ENCODE results near the gene ELF5. TPM values are rescaled to one million over a fixed set of nuclear protein-coding genes. Genes with fewer than 3 reads are reported as not detected.

ELF5 gene
- total and polyA plus RNA-seq, 5 experiments from 2014 or later = not detected

- no peak overlapping the region for H3K4me3 Mint-ChIP-seq
- H3K27ac Mint-ChIP-seq = no peak overlapping the region
- DNase-seq (no peak), ATAC-seq (no peak)
- POLR2A ChIA-PET = no interaction called here
- H3K4me1 Mint-ChIP-seq = no peaks in the 10 kb centered on the region
- peaks cover 15 to 33% (median 23%) of the 10 kb centered on the region in 5 donors for H3K27me3 Mint-ChIP-seq
- peaks cover 0 to 4% (median 0%) of the 10 kb centered on the region in 3 donors for H3K36me3 Mint-ChIP-seq
- peaks cover 0 to 24% (median 12%) of the 10 kb centered on the region in 9 donors for H3K9me3 Mint-ChIP-seq
These were observed 21.2 kb upstream of the ELF5 start for GRCh38 chr11:34534826-34535225.

GRCh38 chr11:34531663-34532062 lies 18.1 kb upstream of the ELF5 start:
- H3K4me3 Mint-ChIP-seq = no peak overlapping the region
- ATAC-seq = no peak
- H3K36me3 Mint-ChIP-seq = peaks cover 0 to 4% (median 0%) of the 10 kb centered on the region in 3 donors
- H3K27me3 Mint-ChIP-seq = peaks cover 18 to 27% (median 22%) of the 10 kb centered on the region in 5 donors
- H3K9me3 Mint-ChIP-seq = peaks cover 0 to 24% (median 12%) of the 10 kb centered on the region in 9 donors
- DNase-seq = no peak
- POLR2A ChIA-PET = no interaction called here
- H3K27ac Mint-ChIP-seq = no peak overlapping the region
- no peaks in the 10 kb centered on the region for H3K4me1 Mint-ChIP-seq

GRCh38 chr11:34530545-34531234 lies 17.1 kb upstream of the ELF5 start:
- POLR2A ChIA-PET = no interaction called here
- ATAC-seq = no peak

GRCh38 chr11:34529643-34530042 lies 16.0 kb upstream of the ELF5 start:
- DNase-seq (no peak), ATAC-seq (no peak)
- peaks cover 0 to 3% (median 0%) of the 10 kb centered on the region in 3 donors for H3K36me3 Mint-ChIP-seq
- H3K9me3 Mint-ChIP-seq = peaks cover 0 to 16% (median 7%) of the 10 kb centered on the region in 9 donors
- H3K27ac Mint-ChIP-seq = no peak overlapping the region
- POLR2A ChIA-PET = no interaction called here
- H3K27me3 Mint-ChIP-seq = peaks cover 18 to 27% (median 23%) of the 10 kb centered on the region in 5 donors
- H3K4me3 Mint-ChIP-seq = no peak overlapping the region
- H3K4me1 Mint-ChIP-seq = peaks cover 0 to 2% (median 0%) of the 10 kb centered on the region in 4 donors

More at GRCh38 chr11:34530545-34531234, 17.1 kb upstream of the ELF5 start:
- H3K36me3 Mint-ChIP-seq = peaks cover 0 to 4% (median 0%) of the 10 kb centered on the region in 3 donors
- peaks cover 0 to 2% (median 0%) of the 10 kb centered on the region in 4 donors for H3K4me1 Mint-ChIP-seq
- H3K27ac Mint-ChIP-seq = no peak overlapping the region
- no peak for DNase-seq
- H3K27me3 Mint-ChIP-seq = peaks cover 22 to 27% (median 26%) of the 10 kb centered on the region in 5 donors
- no peak overlapping the region for H3K4me3 Mint-ChIP-seq
- H3K9me3 Mint-ChIP-seq = peaks cover 0 to 24% (median 12%) of the 10 kb centered on the region in 9 donors

- H3K9me3 Mint-ChIP-seq = peaks cover 0 to 4% (median 0%) of the 10 kb centered on the region in 9 donors
- H3K36me3 Mint-ChIP-seq = no peaks in the 10 kb centered on the region
- POLR2A ChIA-PET = no interaction called here
- H3K27me3 Mint-ChIP-seq = peaks cover 15 to 27% (median 23%) of the 10 kb centered on the region in 5 donors
- ATAC-seq = no peak
- H3K4me3 Mint-ChIP-seq = no peak overlapping the region
- no peak for DNase-seq
- peaks cover 0 to 2% (median 0%) of the 10 kb centered on the region in 4 donors for H3K4me1 Mint-ChIP-seq
- H3K27ac Mint-ChIP-seq = no peak overlapping the region
These were observed 14.5 kb upstream of the ELF5 start for GRCh38 chr11:34528072-34528471.

- ATAC-seq (no peak), DNase-seq (no peak)
- Mint-ChIP-seq H3K9me3 (no peaks in the 10 kb centered on the region), H3K36me3 (no peaks in the 10 kb centered on the region), H3K27ac (no peak overlapping the region), H3K4me1 (peaks cover 0 to 2% (median 0%) of the 10 kb centered on the region in 4 donors), H3K27me3 (peaks cover 15 to 27% (median 18%) of the 10 kb centered on the region in 5 donors), H3K4me3 (peak overlapping the region in 1 of 10 donors; percentile 26)
- POLR2A ChIA-PET = no interaction called here
These were observed 12.5 kb upstream of the ELF5 start for GRCh38 chr11:34525888-34526657.

- Mint-ChIP-seq H3K4me1 (peaks cover 0 to 2% (median 0%) of the 10 kb centered on the region in 4 donors), H3K27me3 (peaks cover 12 to 17% (median 15%) of the 10 kb centered on the region in 5 donors), H3K4me3 (no peak overlapping the region), H3K36me3 (no peaks in the 10 kb centered on the region), H3K27ac (no peak overlapping the region), H3K9me3 (no peaks in the 10 kb centered on the region)
- DNase-seq (no peak), ATAC-seq (no peak)
- POLR2A ChIA-PET = no interaction called here
These were observed 11.5 kb upstream of the ELF5 start for GRCh38 chr11:34525098-34525497.

GRCh38 chr11:34524696-34525095 lies 11.1 kb upstream of the ELF5 start:
- H3K9me3 Mint-ChIP-seq = no peaks in the 10 kb centered on the region
- no peak overlapping the region for H3K27ac Mint-ChIP-seq
- H3K36me3 Mint-ChIP-seq = no peaks in the 10 kb centered on the region
- DNase-seq (no peak), ATAC-seq (no peak)
- peaks cover 8 to 13% (median 13%) of the 10 kb centered on the region in 5 donors for H3K27me3 Mint-ChIP-seq
- POLR2A ChIA-PET = no interaction called here
- H3K4me3 Mint-ChIP-seq = no peak overlapping the region
- peaks cover 0 to 2% (median 0%) of the 10 kb centered on the region in 4 donors for H3K4me1 Mint-ChIP-seq

GRCh38 chr11:34523053-34523452 lies 9.5 kb upstream of the ELF5 start:
- POLR2A ChIA-PET = no interaction called here
- Mint-ChIP-seq H3K4me3 (no peak overlapping the region), H3K36me3 (no peaks in the 10 kb centered on the region), H3K27me3 (peaks cover 0 to 7% (median 5%) of the 10 kb centered on the region in 5 donors), H3K4me1 (peaks cover 0 to 2% (median 0%) of the 10 kb centered on the region in 4 donors), H3K9me3 (no peaks in the 10 kb centered on the region), H3K27ac (peak overlapping the region in 1 of 10 donors; percentile 13)
- ATAC-seq = no peak
- no peak for DNase-seq

- Mint-ChIP-seq H3K36me3 (no peaks in the 10 kb centered on the region), H3K9me3 (no peaks in the 10 kb centered on the region), H3K27ac (no peak overlapping the region), H3K4me1 (peaks cover 0 to 2% (median 0%) of the 10 kb centered on the region in 4 donors), H3K4me3 (no peak overlapping the region), H3K27me3 (peaks cover 0 to 7% (median 5%) of the 10 kb centered on the region in 5 donors)
- POLR2A ChIA-PET = no interaction called here
- ATAC-seq = no peak
- DNase-seq = no peak
These were observed 8.6 kb upstream of the ELF5 start for GRCh38 chr11:34522188-34522587.

- DNase-seq = no peak
- Mint-ChIP-seq H3K27me3 (peaks cover 0 to 4% (median 2%) of the 10 kb centered on the region in 5 donors), H3K27ac (no peak overlapping the region), H3K4me3 (no peak overlapping the region), H3K36me3 (no peaks in the 10 kb centered on the region), H3K4me1 (peaks cover 0 to under 1% (median 0%) of the 10 kb centered on the region in 4 donors), H3K9me3 (no peaks in the 10 kb centered on the region)
- POLR2A ChIA-PET = no interaction called here
- ATAC-seq = no peak
These were observed 7.7 kb upstream of the ELF5 start for GRCh38 chr11:34521265-34521664.

- Mint-ChIP-seq H3K4me1 (no peaks in the 10 kb centered on the region), H3K27me3 (peaks cover 0 to 2% (median 0%) of the 10 kb centered on the region in 5 donors), H3K4me3 (no peak overlapping the region), H3K27ac (no peak overlapping the region), H3K36me3 (no peaks in the 10 kb centered on the region), H3K9me3 (no peaks in the 10 kb centered on the region)
- DNase-seq = no peak
- no peak for ATAC-seq
- POLR2A ChIA-PET = no interaction called here
These were observed 6.1 kb upstream of the ELF5 start for GRCh38 chr11:34519595-34520235.

Data from naive thymus-derived CD8-positive, alpha-beta T cell (primary cell).